HL-60 (cell line): ENCODE measurements around the gene DNAH2.

Source experiments
- DNase-seq, 2 experiments: peaks; one replicate each; pipeline ENCODE4 v3.0.0-alpha.2; 2010 to 2020; ENCODE audit warnings: low read depth in 1 of 2, low spot score in 1 of 2
- H3K27ac ChIP-seq: fragments of 250-450 bp; sonication (Bioruptor Pico); replicated peaks from 2 replicates; pipeline ENCODE4 v1.5.1; 2020; ENCODE audit warnings: mild to moderate bottlenecking, moderate library complexity
- H3K27me3 ChIP-seq: fragments of 250-450 bp; sonication (Bioruptor Pico); 2 replicates; pipeline ENCODE4 v1.5.1; 2021; ENCODE audit warnings: mild to moderate bottlenecking, moderate library complexity; ENCODE audit not compliant: insufficient read depth, poor library complexity, severe bottlenecking
- H3K4me3 ChIP-seq: replicated peaks from 2 replicates; pipeline ENCODE4 v1.5.1; 2011; ENCODE audit warnings: mild to moderate bottlenecking, control low read depth, low read length; ENCODE audit not compliant: insufficient read depth
- CTCF ChIP-seq: IDR thresholded peaks from one replicate; pipeline ENCODE4 v1.5.1; 2011; ENCODE audit warnings: low read length, control low read depth, inconsistent platforms; ENCODE audit not compliant: insufficient read depth
- GABPA ChIP-seq: IDR thresholded peaks from 2 replicates; pipeline ENCODE4 v1.6.1; 2012; ENCODE audit warnings: low read depth
- POLR2AphosphoS5 ChIP-seq: IDR thresholded peaks from 2 replicates; pipeline ENCODE4 v1.6.1; 2012; ENCODE audit warnings: low read depth
- SPI1 ChIP-seq: IDR thresholded peaks from 2 replicates; pipeline ENCODE4 v1.6.1; 2012; ENCODE audit warnings: low read depth, mild to moderate bottlenecking, borderline replicate concordance
- TF ChIP-seq, protein P1 (sequence below): IDR thresholded peaks from 2 replicates; pipeline ENCODE4 v1.6.1; 2012; ENCODE audit warnings: low read depth; ENCODE audit not compliant: insufficient replicate concordance

The DNAH2 gene

GRCh38 chr17:7838090-7839075 lies 120.8 kb downstream of the DNAH2 start:
- H3K27ac ChIP-seq = peak overlapping the region; percentile 95
- TF ChIP-seq CTCF (no peak), GABPA (no peak), POLR2AphosphoS5 (peak; percentile 30; the same call in 1 of the 2 replicates)
- no peaks in the 10 kb centered on the region for H3K27me3 ChIP-seq
- DNase-seq = peak in 1 of 2 experiments; percentile 75
- H3K4me3 ChIP-seq = peak overlapping the region; percentile 34

- H3K27me3 ChIP-seq = no peaks in the 10 kb centered on the region
- H3K27ac ChIP-seq = peak overlapping the region; percentile 95
- peak overlapping the region; percentile 34 for H3K4me3 ChIP-seq
- peak in 1 of 2 experiments; percentile 87 for DNase-seq
- TF ChIP-seq SPI1 (no peak), CTCF (no peak), GABPA (no peak), POLR2AphosphoS5 (no peak)
- TF ChIP-seq, protein P1, sequence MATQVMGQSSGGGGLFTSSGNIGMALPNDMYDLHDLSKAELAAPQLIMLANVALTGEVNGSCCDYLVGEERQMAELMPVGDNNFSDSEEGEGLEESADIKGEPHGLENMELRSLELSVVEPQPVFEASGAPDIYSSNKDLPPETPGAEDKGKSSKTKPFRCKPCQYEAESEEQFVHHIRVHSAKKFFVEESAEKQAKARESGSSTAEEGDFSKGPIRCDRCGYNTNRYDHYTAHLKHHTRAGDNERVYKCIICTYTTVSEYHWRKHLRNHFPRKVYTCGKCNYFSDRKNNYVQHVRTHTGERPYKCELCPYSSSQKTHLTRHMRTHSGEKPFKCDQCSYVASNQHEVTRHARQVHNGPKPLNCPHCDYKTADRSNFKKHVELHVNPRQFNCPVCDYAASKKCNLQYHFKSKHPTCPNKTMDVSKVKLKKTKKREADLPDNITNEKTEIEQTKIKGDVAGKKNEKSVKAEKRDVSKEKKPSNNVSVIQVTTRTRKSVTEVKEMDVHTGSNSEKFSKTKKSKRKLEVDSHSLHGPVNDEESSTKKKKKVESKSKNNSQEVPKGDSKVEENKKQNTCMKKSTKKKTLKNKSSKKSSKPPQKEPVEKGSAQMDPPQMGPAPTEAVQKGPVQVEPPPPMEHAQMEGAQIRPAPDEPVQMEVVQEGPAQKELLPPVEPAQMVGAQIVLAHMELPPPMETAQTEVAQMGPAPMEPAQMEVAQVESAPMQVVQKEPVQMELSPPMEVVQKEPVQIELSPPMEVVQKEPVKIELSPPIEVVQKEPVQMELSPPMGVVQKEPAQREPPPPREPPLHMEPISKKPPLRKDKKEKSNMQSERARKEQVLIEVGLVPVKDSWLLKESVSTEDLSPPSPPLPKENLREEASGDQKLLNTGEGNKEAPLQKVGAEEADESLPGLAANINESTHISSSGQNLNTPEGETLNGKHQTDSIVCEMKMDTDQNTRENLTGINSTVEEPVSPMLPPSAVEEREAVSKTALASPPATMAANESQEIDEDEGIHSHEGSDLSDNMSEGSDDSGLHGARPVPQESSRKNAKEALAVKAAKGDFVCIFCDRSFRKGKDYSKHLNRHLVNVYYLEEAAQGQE = no peak
Measured at GRCh38 chr17:7839190-7839875, 121.8 kb downstream of the DNAH2 start.

DNA sequence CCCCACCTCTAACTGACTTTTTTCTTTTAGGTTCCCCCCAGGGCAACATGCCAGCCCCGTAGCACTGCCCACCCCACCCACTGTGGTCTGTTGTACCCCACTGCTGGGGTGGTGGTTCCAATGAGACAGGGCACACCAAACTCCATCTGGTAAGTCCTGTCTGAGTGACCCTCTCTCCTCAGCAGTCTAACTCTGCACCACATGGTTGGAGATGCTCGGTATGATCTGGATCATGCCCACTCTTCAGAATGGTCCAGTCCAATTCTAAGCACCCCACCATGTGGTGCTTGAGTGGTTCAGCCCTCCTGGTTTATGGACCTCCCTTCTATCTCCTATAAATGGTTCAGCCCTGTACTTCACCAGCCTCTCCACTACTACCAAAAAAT lies 122.3 kb downstream of the DNAH2 start:
- H3K27ac ChIP-seq = peak overlapping the region; percentile 95
- TF ChIP-seq CTCF = no peak
- TF ChIP-seq SPI1 = no peak
- no peaks in the 10 kb centered on the region for H3K27me3 ChIP-seq
- H3K4me3 ChIP-seq = no peak overlapping the region
- DNase-seq = no peak

DNA sequence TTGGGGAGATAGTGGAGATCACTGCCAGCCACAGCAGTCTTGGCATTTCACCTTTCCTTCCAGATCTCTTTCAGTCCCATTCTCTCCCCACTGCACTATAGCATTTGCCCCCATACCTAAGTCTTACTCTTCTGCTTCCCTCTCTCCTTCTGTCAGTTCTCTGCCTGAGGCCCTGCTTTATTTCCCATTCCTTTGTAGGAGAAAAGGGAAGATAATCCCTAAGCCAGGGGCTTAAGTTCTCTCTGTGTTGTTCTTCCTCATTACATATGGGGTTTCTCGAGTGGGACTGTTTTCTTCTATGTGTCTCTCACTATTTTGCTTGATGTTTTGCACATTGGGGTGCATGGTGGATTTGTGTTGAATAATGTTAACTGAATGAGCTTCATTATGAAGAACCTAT lies 122.9 kb downstream of the DNAH2 start:
- H3K4me3 ChIP-seq = no peak overlapping the region
- no peaks in the 10 kb centered on the region for H3K27me3 ChIP-seq
- TF ChIP-seq CTCF = no peak
- TF ChIP-seq GABPA = no peak
- TF ChIP-seq POLR2AphosphoS5 = no peak
- H3K27ac ChIP-seq = peak overlapping the region; percentile 95
- DNase-seq = no peak
